GM20000 (cell line): Measurements from ENCODE around the gene S100A2.
"Not testable (repeated sequence)": the region's sequence is repeated elsewhere in the genome, so short reads cannot be mapped to it uniquely, and the experiment has no call there.

Source experiments
- DNase-seq: peaks from one replicate; pipeline ENCODE4 v3.0.0; 2012; ENCODE audit warnings: low spot score
- TF ChIP-seq, protein P1 (sequence below): IDR thresholded peaks from 2 replicates; pipeline ENCODE4 v1.5.1; 2012; ENCODE audit warnings: mild to moderate bottlenecking, control low read depth; ENCODE audit errors: extremely low read depth, missing control alignments

Gene S100A2

GRCh38 chr1:153606194-153606593 is 40.5 kb upstream of the S100A2 start:
- TF ChIP-seq, protein P1, sequence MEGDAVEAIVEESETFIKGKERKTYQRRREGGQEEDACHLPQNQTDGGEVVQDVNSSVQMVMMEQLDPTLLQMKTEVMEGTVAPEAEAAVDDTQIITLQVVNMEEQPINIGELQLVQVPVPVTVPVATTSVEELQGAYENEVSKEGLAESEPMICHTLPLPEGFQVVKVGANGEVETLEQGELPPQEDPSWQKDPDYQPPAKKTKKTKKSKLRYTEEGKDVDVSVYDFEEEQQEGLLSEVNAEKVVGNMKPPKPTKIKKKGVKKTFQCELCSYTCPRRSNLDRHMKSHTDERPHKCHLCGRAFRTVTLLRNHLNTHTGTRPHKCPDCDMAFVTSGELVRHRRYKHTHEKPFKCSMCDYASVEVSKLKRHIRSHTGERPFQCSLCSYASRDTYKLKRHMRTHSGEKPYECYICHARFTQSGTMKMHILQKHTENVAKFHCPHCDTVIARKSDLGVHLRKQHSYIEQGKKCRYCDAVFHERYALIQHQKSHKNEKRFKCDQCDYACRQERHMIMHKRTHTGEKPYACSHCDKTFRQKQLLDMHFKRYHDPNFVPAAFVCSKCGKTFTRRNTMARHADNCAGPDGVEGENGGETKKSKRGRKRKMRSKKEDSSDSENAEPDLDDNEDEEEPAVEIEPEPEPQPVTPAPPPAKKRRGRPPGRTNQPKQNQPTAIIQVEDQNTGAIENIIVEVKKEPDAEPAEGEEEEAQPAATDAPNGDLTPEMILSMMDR = no peak
- no peak for DNase-seq

DNA sequence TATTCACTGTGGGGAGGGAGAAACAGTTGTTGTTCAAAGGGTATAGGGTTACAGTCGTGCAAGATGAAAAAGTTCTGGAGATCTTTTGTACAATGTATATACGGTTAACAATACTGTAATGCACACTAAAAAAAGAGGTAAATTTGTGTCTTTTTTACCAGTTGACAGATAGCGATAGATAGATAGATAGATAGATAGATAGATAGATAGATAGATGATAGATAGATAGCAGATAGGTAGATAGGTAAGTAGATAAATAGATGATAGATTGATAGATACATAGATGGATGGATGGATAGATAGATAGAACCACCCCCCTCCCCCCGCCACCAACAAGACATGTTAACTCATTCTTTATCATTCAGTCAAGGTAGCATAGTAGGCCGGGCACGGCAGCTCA is 37.1 kb upstream of the S100A2 start:
- DNase-seq = no peak
- TF ChIP-seq, protein P1 = no peak

DNA sequence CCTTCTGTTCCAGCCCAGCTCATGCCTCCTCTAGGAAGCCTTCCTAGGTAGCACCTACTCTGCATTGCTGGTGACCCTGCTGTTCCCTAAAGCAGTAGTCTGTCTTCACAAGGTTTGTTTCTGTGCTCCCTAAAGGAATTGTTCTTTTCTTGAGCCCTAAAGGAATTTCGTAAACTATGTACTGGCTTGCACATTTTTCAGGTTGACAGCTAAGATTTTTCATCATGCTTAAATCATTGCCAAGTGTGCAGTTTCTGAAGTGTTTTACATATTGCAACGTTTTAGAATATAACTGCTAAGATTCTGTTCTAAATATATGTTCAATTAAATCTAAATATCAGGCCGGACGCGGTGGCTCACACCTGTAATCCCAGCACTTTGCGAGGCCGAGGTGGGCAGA is 34.2 kb upstream of the S100A2 start:
- TF ChIP-seq, protein P1 = no peak
- DNase-seq = no peak

DNA sequence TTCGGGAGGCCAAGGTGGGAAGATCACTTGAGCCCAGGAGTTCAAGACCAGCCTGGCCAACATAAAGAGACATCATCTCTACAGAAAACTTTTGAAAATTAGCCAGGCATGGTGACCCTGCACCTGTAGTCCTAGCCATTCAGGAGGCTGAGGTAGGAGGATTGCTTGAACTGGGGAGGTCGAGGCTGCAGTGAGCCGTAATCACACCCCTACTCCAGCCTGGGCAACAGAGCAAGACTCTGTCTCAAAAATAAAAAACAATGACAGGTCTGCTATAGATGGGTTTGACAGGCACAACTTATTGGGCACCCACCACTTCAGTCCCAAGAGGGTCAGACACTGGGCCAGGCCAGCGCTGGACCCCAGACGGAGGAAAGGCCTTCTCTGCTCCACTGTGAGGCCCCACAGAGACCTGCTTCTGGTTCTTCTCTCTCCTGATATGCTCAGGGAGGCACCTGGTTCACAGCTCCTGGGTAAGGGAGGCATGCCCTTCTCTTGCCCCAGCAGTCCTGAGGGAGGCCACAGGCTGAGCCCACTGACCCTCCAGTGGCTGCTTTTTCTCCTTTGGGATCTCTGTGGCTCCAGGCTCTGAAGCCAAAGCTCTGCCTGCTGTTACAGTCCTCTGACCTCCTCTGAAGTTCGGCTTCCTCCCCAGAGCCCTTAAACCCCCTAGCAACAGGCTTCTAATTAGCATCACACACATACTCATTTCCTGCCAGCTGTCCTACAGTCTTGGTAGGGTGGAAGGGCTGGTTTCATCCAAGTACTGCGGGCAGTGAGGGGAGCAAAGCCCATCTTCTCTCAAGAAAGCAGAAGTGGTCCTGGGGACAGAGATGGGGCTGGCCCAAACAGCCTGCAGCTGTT is 32.9 kb upstream of the S100A2 start:
- DNase-seq = peak; percentile 87
- TF ChIP-seq, protein P1 = no peak

GRCh38 chr1:153597206-153597605 is 31.6 kb upstream of the S100A2 start:
- DNase-seq = no peak
- TF ChIP-seq, protein P1 = no peak

GRCh38 chr1:153592748-153593147 is 27.1 kb upstream of the S100A2 start:
- TF ChIP-seq, protein P1 = no peak
- no peak for DNase-seq

DNA sequence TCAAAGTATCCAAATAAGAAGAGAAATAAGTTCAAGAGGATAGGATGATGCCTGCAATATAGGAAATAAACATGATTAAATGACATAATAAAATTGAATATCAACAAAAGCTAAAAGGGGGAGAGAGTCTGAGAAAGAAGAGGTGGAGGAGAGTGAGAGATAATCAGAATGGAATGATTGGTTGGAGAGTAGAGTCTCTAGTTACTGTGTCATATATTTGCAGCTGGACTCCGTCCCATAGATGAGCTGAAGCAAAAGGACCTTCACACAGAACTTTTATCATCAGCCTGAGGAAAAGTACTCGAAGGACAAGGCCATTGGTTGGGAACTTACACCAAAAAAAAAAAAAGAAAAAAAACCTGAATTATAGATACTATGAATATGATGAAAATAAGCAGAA is 22.8 kb upstream of the S100A2 start:
- no peak for DNase-seq
- TF ChIP-seq, protein P1 = no peak

GRCh38 chr1:153588033-153588432 is 22.4 kb upstream of the S100A2 start:
- DNase-seq = not testable (repeated sequence)
